A549 (cell line): Measurements from ENCODE around the gene CNTN4. TPM values are rescaled to one million over a fixed set of nuclear protein-coding genes. Genes with fewer than 3 reads are reported as not detected.

Experiments used
- ATAC-seq, 2 experiments: fragments of 200-7000 bp in 1 of 2; fragments of >200 bp in 1 of 2; cut with Nextera tagmentation in 1 of 2; cut with Tn5 transposase in 1 of 2; 3 replicates each; pipeline versions ENCODE4 v1.8.0 to v1.9.1; 2018 to 2020; ENCODE audit warnings: mild to moderate bottlenecking in 1 of 2, moderate library complexity in 1 of 2
- CTCF ChIA-PET: fragments of 300-600 bp; sonication (Branson Sonifier 250); formaldehyde crosslinking; extraction: SDS; loops from one replicate; lab custom pipeline; 2021; ENCODE audit warnings: antibody characterized with exemption, inconsistent platforms; lab: Yijun Ruan, JAX
- POLR2A ChIA-PET: fragments of 350-600 bp; formaldehyde crosslinking; extraction: SDS; loops from one replicate; lab custom pipeline; 2021; ENCODE audit warnings: antibody characterized with exemption, inconsistent platforms; lab: Yijun Ruan, JAX
- DNase-seq, 2 experiments: peaks; one replicate each; pipeline versions ENCODE4 v3.0.0 to v3.0.0-alpha.2; 2011 to 2016; ENCODE audit warnings: low read depth in 1 of 2, low spot score in 1 of 2
- FAIRE-seq: peaks from 2 replicates; lab custom pipeline; 2011; peaks lifted over from hg19 to GRCh38; lab: Jason Lieb, UNC
- H3K27ac ChIP-seq, 2 experiments: fragments of >200 bp; sonication (Bioruptor Twin); formaldehyde crosslinking; 3 replicates each; pipeline ENCODE4 v1.5.1; 2016 to 2017
- H3K4me1 ChIP-seq: fragments of >200 bp; sonication (Bioruptor Twin); formaldehyde crosslinking; 3 replicates; pipeline ENCODE4 v1.6.1; 2016
- H3K4me2 ChIP-seq: fragments of >200 bp; sonication (Bioruptor Twin); formaldehyde crosslinking; 3 replicates; pipeline ENCODE4 v1.6.1; 2016
- H3K4me3 ChIP-seq: fragments of >200 bp; sonication (Bioruptor Twin); formaldehyde crosslinking; 3 replicates; pipeline ENCODE4 v1.5.1; 2016
- H3K9me3 ChIP-seq: fragments of >200 bp; sonication (Bioruptor Twin); formaldehyde crosslinking; 3 replicates; pipeline ENCODE4 v1.6.1; 2016
- BHLHE40 ChIP-seq: IDR thresholded peaks from 2 replicates; pipeline ENCODE4 v1.6.1; 2012; ENCODE audit warnings: low read depth, low read length, inconsistent platforms
- CBX8 ChIP-seq: fragments of 200-600 bp; sonication (generic); IDR thresholded peaks from 2 replicates; pipeline ENCODE4 v1.6.1; 2016
- CEBPB ChIP-seq, 2 experiments: fragments of >200 bp in 1 of 2; sonication (Bioruptor Twin) in 1 of 2; formaldehyde crosslinking in 1 of 2; IDR thresholded peaks; 2 replicates each; pipeline ENCODE4 v1.6.1; 2012 to 2016
- CHD4 ChIP-seq: fragments of 200-600 bp; sonication (generic); IDR thresholded peaks from 2 replicates; pipeline ENCODE4 v1.6.1; 2016; ENCODE audit warnings: antibody characterized with exemption, mild to moderate bottlenecking, borderline replicate concordance
- E2F6 ChIP-seq: IDR thresholded peaks from 2 replicates; pipeline ENCODE4 v1.6.1; 2012; ENCODE audit warnings: low read depth, borderline replicate concordance
- EP300 ChIP-seq, 2 experiments: fragments of >200 bp; sonication (Bioruptor Twin); formaldehyde crosslinking; IDR thresholded peaks; 2 replicates in 1 of 2; 3 replicates in 1 of 2; pipeline ENCODE4 v1.6.1; 2016 to 2017
- ESRRA ChIP-seq: fragments of 150-350 bp; IDR thresholded peaks from 2 replicates; pipeline ENCODE4 v1.6.1; 2014; ENCODE audit warnings: mild to moderate bottlenecking, low read length, borderline replicate concordance
- FOSL2 ChIP-seq, 2 experiments: fragments of 450-650 bp in 1 of 2; fragments of >200 bp in 1 of 2; sonication (Bioruptor Twin) in 1 of 2; formaldehyde crosslinking; IDR thresholded peaks; 2 replicates each; pipeline versions ENCODE4 v1.5.0 to v1.6.1; 2016 to 2020; ENCODE audit warnings: mild to moderate bottlenecking in 1 of 2, moderate library complexity in 1 of 2
- FOXS1 ChIP-seq: fragments of 250-450 bp; sonication (Bioruptor Pico); IDR thresholded peaks from 2 replicates; pipeline ENCODE4 v1.5.0; 2020; ENCODE audit warnings: mild to moderate bottlenecking, moderate library complexity
- GATA3 ChIP-seq: IDR thresholded peaks from 2 replicates; pipeline ENCODE4 v1.6.1; 2012; ENCODE audit warnings: borderline replicate concordance
- HDAC2 ChIP-seq: fragments of 200-600 bp; sonication (generic); IDR thresholded peaks from 2 replicates; pipeline ENCODE4 v1.6.1; 2016
- HES2 ChIP-seq: fragments of >200 bp; sonication (Bioruptor Twin); formaldehyde crosslinking; IDR thresholded peaks from 2 replicates; pipeline ENCODE4 v1.6.1; 2016
- HEYL ChIP-seq: fragments of 250-450 bp; sonication (Bioruptor Pico); IDR thresholded peaks from 2 replicates; pipeline ENCODE4 v1.8.0; 2021; ENCODE audit warnings: mild to moderate bottlenecking, moderate library complexity
- HOXB13 ChIP-seq: fragments of 250-450 bp; sonication (Bioruptor Pico); IDR thresholded peaks from 2 replicates; pipeline ENCODE4 v1.5.0; 2020; ENCODE audit warnings: low read depth, mild to moderate bottlenecking, moderate library complexity
- JUNB ChIP-seq: fragments of >200 bp; sonication (Bioruptor Twin); formaldehyde crosslinking; IDR thresholded peaks from 2 replicates; pipeline ENCODE4 v1.6.1; 2016
- KDM5A ChIP-seq: fragments of 200-600 bp; sonication (generic); IDR thresholded peaks from 2 replicates; pipeline ENCODE4 v1.6.1; 2016; ENCODE audit warnings: antibody characterized with exemption, mild to moderate bottlenecking
- MAX ChIP-seq: IDR thresholded peaks from 2 replicates; pipeline ENCODE4 v1.6.1; 2012
- MAZ ChIP-seq: fragments of 150-350 bp; IDR thresholded peaks from 2 replicates; pipeline ENCODE4 v1.6.1; 2014; ENCODE audit warnings: antibody characterized with exemption, low read depth, low read length, borderline replicate concordance
- NFE2L2 ChIP-seq: fragments of 150-350 bp; conservative IDR thresholded peaks from 2 replicates; pipeline ENCODE4 v1.6.1; 2014; ENCODE audit warnings: low read length
- NR3C1 ChIP-seq: fragments of >200 bp; sonication (Bioruptor Twin); formaldehyde crosslinking; IDR thresholded peaks from 3 replicates; pipeline ENCODE4 v1.6.1; 2017
- PHF8 ChIP-seq: fragments of 200-600 bp; sonication (generic); IDR thresholded peaks from 2 replicates; pipeline ENCODE4 v1.6.1; 2016; ENCODE audit warnings: low read depth, mild to moderate bottlenecking, antibody characterized with exemption, moderate library complexity, borderline replicate concordance
- POLR2AphosphoS2 ChIP-seq: conservative IDR thresholded peaks from 2 replicates; pipeline ENCODE4 v1.6.1; 2012; ENCODE audit warnings: low read length, improper control_type of control experiment, inconsistent platforms
- RAD21 ChIP-seq, 2 experiments: fragments of >200 bp in 1 of 2; sonication (Bioruptor Twin) in 1 of 2; formaldehyde crosslinking in 1 of 2; IDR thresholded peaks in 1 of 2; conservative IDR thresholded peaks in 1 of 2; 2 replicates in 1 of 2; 3 replicates in 1 of 2; pipeline ENCODE4 v1.6.1; 2012 to 2018; ENCODE audit warnings: inconsistent platforms in 1 of 2
- REST ChIP-seq: fragments of 200-600 bp; sonication (generic); IDR thresholded peaks from 2 replicates; pipeline ENCODE4 v1.6.1; 2016; ENCODE audit warnings: antibody characterized with exemption, mild to moderate bottlenecking, moderate library complexity
- RFX5 ChIP-seq: fragments of 450-650 bp; IDR thresholded peaks from 2 replicates; pipeline ENCODE4 v1.7.1; 2014; ENCODE audit warnings: antibody characterized with exemption, mild to moderate bottlenecking, moderate library complexity
- USF2 ChIP-seq: fragments of 450-650 bp; IDR thresholded peaks from 2 replicates; pipeline ENCODE4 v1.6.1; 2014; ENCODE audit warnings: antibody characterized with exemption
- ZC3H11A ChIP-seq: fragments of 450-650 bp; IDR thresholded peaks from 2 replicates; pipeline ENCODE4 v1.6.1; 2014; ENCODE audit warnings: antibody characterized with exemption, mild to moderate bottlenecking
- WGBS: methylation state at CpG from one replicate; pipeline ENCODE4 v1.1.6; 2017; ENCODE audit errors: missing lambda C conversion rate; 5-methylcytosine and 5-hydroxymethylcytosine counted together
- polyA plus RNA-seq, 4 experiments: library from polyadenylated mRNA; depleted of rRNA in 3 of 4; stranded (reverse); fragments of >200 nt; fragmentation: RNase III in 1 of 4; extraction: RNeasy Plus Mini Kit Qiagen cat#74134 plus additional on column Dnase treatment in 1 of 4; gene quantifications; 2 replicates in 3 of 4; 3 replicates in 1 of 4; pipeline ENCODE4 v1.2.3, GENCODE V29; 2011 to 2017

CNTN4 gene
- polyA plus RNA-seq, 2 of the 4 experiments (the other 2 are of a cell fraction), result 0.03 TPM; not detected in 1

- ChIA-PET POLR2A (no interaction called here), CTCF (no interaction called here)
- ATAC-seq (no peak), FAIRE-seq (no peak), DNase-seq (no peak)
- 3% methylated on average over 2 of the region's 2 CpGs for WGBS
- Histone ChIP-seq H3K4me3 (no peak overlapping the region), H3K9me3 (no peaks in the 10 kb centered on the region), H3K27ac (no peak overlapping the region)
- TF ChIP-seq MAX, result no peak
- TF ChIP-seq EP300 (IDR thresholded peaks at IDR 0.05), result no peak
- TF ChIP-seq KDM5A, result no peak
- TF ChIP-seq GATA3, result no peak
- no peak for TF ChIP-seq RFX5
- no peak for TF ChIP-seq HOXB13 (CRISPR knock-in tag)
- no peak for TF ChIP-seq CEBPB (IDR thresholded peaks at IDR 0.05)
- no peak for TF ChIP-seq USF2
- TF ChIP-seq ZC3H11A, result no peak
- no peak for TF ChIP-seq MAZ
- no peak for TF ChIP-seq FOXS1 (CRISPR knock-in tag)
- TF ChIP-seq HEYL, result no peak
- TF ChIP-seq HES2, result no peak
- TF ChIP-seq CHD4, result no peak
- TF ChIP-seq CBX8, result no peak
- TF ChIP-seq, all 56 proteins: peak for 0
- no peaks in the 10 kb centered on the region for H3K4me1 ChIP-seq
- no peak overlapping the region for H3K4me2 ChIP-seq
Measured at GRCh38 chr3:2071531-2071930, 27.1 kb upstream of the CNTN4 start.

- 7% methylated on average over 3 of the region's 3 CpGs for WGBS
Measured at GRCh38 chr3:2078821-2079220, 19.8 kb upstream of the CNTN4 start.

More at GRCh38 chr3:2078821-2079220, 19.8 kb upstream of the CNTN4 start:
- Histone ChIP-seq H3K4me1 (no peaks in the 10 kb centered on the region), H3K9me3 (no peaks in the 10 kb centered on the region)
- no peak for ATAC-seq
- TF ChIP-seq NFE2L2, result no peak
- no peak for TF ChIP-seq FOSL2 (IDR thresholded peaks at IDR 0.05)
- TF ChIP-seq FOSL2 (CRISPR knock-in tag; IDR thresholded peaks at IDR 0.05), result no peak
- no peak for TF ChIP-seq ESRRA
- TF ChIP-seq E2F6, result no peak
- no peak for TF ChIP-seq NR3C1
- TF ChIP-seq REST, result no peak
- no peak for TF ChIP-seq HEYL
- TF ChIP-seq JUNB, result no peak
- no peak for TF ChIP-seq POLR2AphosphoS2
- TF ChIP-seq PHF8, result no peak
- TF ChIP-seq HOXB13 (CRISPR knock-in tag), result no peak
- no peak for TF ChIP-seq RAD21 (conservative IDR thresholded peaks at IDR 0.05 in 1 of 2, IDR thresholded peaks at IDR 0.05 in 1 of 2)
- TF ChIP-seq BHLHE40, result no peak
- TF ChIP-seq HDAC2, result no peak
- TF ChIP-seq, all 56 proteins: peak for 0
- ChIA-PET POLR2A (no interaction called here), CTCF (interaction anchor here (0.8 kb wide), 1 partner anchor 35 kb away, joined by 4 read pairs; no protein-coding TSS in a partner anchor)
- Histone ChIP-seq H3K4me2 (no peak overlapping the region), H3K27ac (no peak overlapping the region), H3K4me3 (no peak overlapping the region)
- FAIRE-seq (no peak), DNase-seq (no peak)
